ENCODE results near the gene ABT1.

ABT1 gene

GRCh38 chr6:26594730-26595632 lies 1.8 kb upstream of the ABT1 start:
- peak overlapping the region; percentile 82 for H3K27ac ChIP-seq (ENCODE audit: low read depth, low read length)
- H3K9ac ChIP-seq (ENCODE audit: low read depth, low read length) = no peak overlapping the region
- H3K27me3 ChIP-seq (ENCODE audit: control insufficient read depth, insufficient read depth, low read length) = no peaks in the 10 kb centered on the region
- peaks cover 18% of the 10 kb centered on the region for H3K36me3 ChIP-seq (ENCODE audit: control insufficient read depth, insufficient read depth, low read length)
- H3K9me3 ChIP-seq (ENCODE audit: control insufficient read depth, insufficient read depth, low read length) = no peaks in the 10 kb centered on the region
- peaks cover 4% of the 10 kb centered on the region; the same call in 1 of the 2 replicates for H3K4me1 ChIP-seq (ENCODE audit: control insufficient read depth, insufficient read depth, low read length)
- H3K4me3 ChIP-seq (ENCODE audit: low read depth, low read length) = peak overlapping the region; percentile 93

DNA sequence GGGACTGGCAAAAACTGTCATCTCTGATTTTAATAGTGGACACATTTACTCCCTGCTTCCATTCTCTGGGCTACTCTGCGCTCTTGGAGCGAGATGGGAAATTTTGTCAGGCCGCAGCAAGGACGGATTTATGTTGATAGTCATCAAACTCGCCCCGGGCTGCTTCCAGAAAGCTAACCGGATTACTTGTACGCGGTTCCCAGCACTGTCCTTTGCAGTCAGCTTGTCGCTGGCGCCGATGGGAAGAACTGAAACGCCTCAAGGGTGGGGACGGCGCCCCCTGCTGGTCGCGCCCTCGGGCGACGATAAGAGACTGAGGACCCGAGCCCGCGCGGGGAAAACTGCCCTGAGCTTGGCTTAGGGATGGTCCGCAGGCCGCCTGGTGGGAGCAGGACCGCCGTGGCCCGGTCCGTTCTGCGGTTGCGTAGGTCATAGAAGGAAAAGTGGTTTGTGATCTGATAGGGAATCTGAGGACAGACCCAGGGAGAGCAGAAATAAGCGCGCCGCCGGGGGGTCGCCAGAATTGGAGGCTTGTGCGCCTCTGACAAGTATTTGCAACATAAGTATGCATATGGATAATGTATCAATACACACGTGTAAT lies 984 bp upstream of the ABT1 start:
- Histone ChIP-seq H3K9ac (ENCODE audit: low read depth, low read length) (no peak overlapping the region), H3K36me3 (ENCODE audit: control insufficient read depth, insufficient read depth, low read length) (peaks cover 21% of the 10 kb centered on the region), H3K27me3 (ENCODE audit: control insufficient read depth, insufficient read depth, low read length) (no peaks in the 10 kb centered on the region), H3K27ac (ENCODE audit: low read depth, low read length) (peak overlapping the region; percentile 82), H3K4me3 (ENCODE audit: low read depth, low read length) (peak overlapping the region; percentile 93), H3K4me1 (ENCODE audit: control insufficient read depth, insufficient read depth, low read length) (peaks cover 4% of the 10 kb centered on the region; the same call in 1 of the 2 replicates), H3K9me3 (ENCODE audit: control insufficient read depth, insufficient read depth, low read length) (no peaks in the 10 kb centered on the region)

GRCh38 chr6:26597389-26597766 lies 625 bp downstream of the ABT1 start:
- H3K4me3 ChIP-seq (ENCODE audit: low read depth, low read length) = peak overlapping the region; percentile 93
- H3K9ac ChIP-seq (ENCODE audit: low read depth, low read length) = peak overlapping the region; percentile 74
- peaks cover 4% of the 10 kb centered on the region; the same call in 1 of the 2 replicates for H3K4me1 ChIP-seq (ENCODE audit: control insufficient read depth, insufficient read depth, low read length)
- no peaks in the 10 kb centered on the region for H3K9me3 ChIP-seq (ENCODE audit: control insufficient read depth, insufficient read depth, low read length)
- H3K36me3 ChIP-seq (ENCODE audit: control insufficient read depth, insufficient read depth, low read length) = peaks cover 21% of the 10 kb centered on the region
- H3K27ac ChIP-seq (ENCODE audit: low read depth, low read length) = peak overlapping the region; percentile 63
- H3K27me3 ChIP-seq (ENCODE audit: control insufficient read depth, insufficient read depth, low read length) = no peaks in the 10 kb centered on the region

- Histone ChIP-seq H3K4me3 (ENCODE audit: low read depth, low read length) (peak overlapping the region; percentile 93), H3K9ac (ENCODE audit: low read depth, low read length) (no peak overlapping the region), H3K27ac (ENCODE audit: low read depth, low read length) (no peak overlapping the region)
These were observed 1.1 kb downstream of the ABT1 start for GRCh38 chr6:26597821-26598220.

GRCh38 chr6:26598267-26598666 lies 1.5 kb downstream of the ABT1 start:
- no peak overlapping the region for H3K9ac ChIP-seq (ENCODE audit: low read depth, low read length)

More at GRCh38 chr6:26597821-26598220, 1.1 kb downstream of the ABT1 start:
- no peaks in the 10 kb centered on the region for H3K9me3 ChIP-seq (ENCODE audit: control insufficient read depth, insufficient read depth, low read length)
- H3K4me1 ChIP-seq (ENCODE audit: control insufficient read depth, insufficient read depth, low read length) = peaks cover 4% of the 10 kb centered on the region; the same call in 1 of the 2 replicates
- no peaks in the 10 kb centered on the region for H3K27me3 ChIP-seq (ENCODE audit: control insufficient read depth, insufficient read depth, low read length)
- H3K36me3 ChIP-seq (ENCODE audit: control insufficient read depth, insufficient read depth, low read length) = peaks cover 21% of the 10 kb centered on the region

GRCh38 chr6:26599134-26599533 lies 2.4 kb downstream of the ABT1 start:
- Histone ChIP-seq H3K27me3 (ENCODE audit: control insufficient read depth, insufficient read depth, low read length) (no peaks in the 10 kb centered on the region), H3K4me1 (ENCODE audit: control insufficient read depth, insufficient read depth, low read length) (peaks cover 4% of the 10 kb centered on the region; the same call in 1 of the 2 replicates), H3K4me3 (ENCODE audit: low read depth, low read length) (no peak overlapping the region), H3K9me3 (ENCODE audit: control insufficient read depth, insufficient read depth, low read length) (no peaks in the 10 kb centered on the region), H3K36me3 (ENCODE audit: control insufficient read depth, insufficient read depth, low read length) (peaks cover 21% of the 10 kb centered on the region), H3K27ac (ENCODE audit: low read depth, low read length) (no peak overlapping the region), H3K9ac (ENCODE audit: low read depth, low read length) (no peak overlapping the region)

More at GRCh38 chr6:26598267-26598666, 1.5 kb downstream of the ABT1 start:
- Histone ChIP-seq H3K27ac (ENCODE audit: low read depth, low read length) (no peak overlapping the region), H3K4me3 (ENCODE audit: low read depth, low read length) (no peak overlapping the region; the same call in 1 of the 2 replicates), H3K27me3 (ENCODE audit: control insufficient read depth, insufficient read depth, low read length) (no peaks in the 10 kb centered on the region), H3K36me3 (ENCODE audit: control insufficient read depth, insufficient read depth, low read length) (peaks cover 21% of the 10 kb centered on the region), H3K4me1 (ENCODE audit: control insufficient read depth, insufficient read depth, low read length) (peaks cover 4% of the 10 kb centered on the region; the same call in 1 of the 2 replicates), H3K9me3 (ENCODE audit: control insufficient read depth, insufficient read depth, low read length) (no peaks in the 10 kb centered on the region)

DNA sequence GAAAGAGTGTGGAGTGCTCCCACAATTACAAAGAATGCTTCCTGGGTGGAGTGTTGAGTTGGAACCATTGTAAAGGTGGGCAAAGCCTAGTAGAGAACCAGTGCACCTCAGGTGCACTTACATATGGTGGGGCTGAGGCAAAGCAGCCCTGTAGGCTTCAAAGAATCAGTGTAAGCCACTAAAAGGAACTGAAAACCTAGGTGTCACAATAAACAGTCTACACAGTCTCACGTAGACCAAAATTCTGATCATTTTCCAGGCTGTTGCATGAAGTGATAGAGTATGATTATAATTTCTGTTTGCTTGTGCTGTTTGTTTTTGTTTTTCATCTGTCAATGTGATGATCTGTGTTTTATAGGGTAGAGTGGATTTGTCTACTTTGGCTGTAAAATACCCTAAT lies 2.8 kb downstream of the ABT1 start:
- peaks cover 21% of the 10 kb centered on the region for H3K36me3 ChIP-seq (ENCODE audit: control insufficient read depth, insufficient read depth, low read length)
- no peak overlapping the region for H3K4me3 ChIP-seq (ENCODE audit: low read depth, low read length)
- H3K9ac ChIP-seq (ENCODE audit: low read depth, low read length) = no peak overlapping the region
- H3K27me3 ChIP-seq (ENCODE audit: control insufficient read depth, insufficient read depth, low read length) = no peaks in the 10 kb centered on the region
- H3K27ac ChIP-seq (ENCODE audit: low read depth, low read length) = no peak overlapping the region
- H3K9me3 ChIP-seq (ENCODE audit: control insufficient read depth, insufficient read depth, low read length) = no peaks in the 10 kb centered on the region
- H3K4me1 ChIP-seq (ENCODE audit: control insufficient read depth, insufficient read depth, low read length) = peaks cover 4% of the 10 kb centered on the region; the same call in 1 of the 2 replicates

GRCh38 chr6:26600759-26601158 lies 4.0 kb downstream of the ABT1 start:
- Histone ChIP-seq H3K36me3 (ENCODE audit: control insufficient read depth, insufficient read depth, low read length) (peaks cover 21% of the 10 kb centered on the region), H3K4me3 (ENCODE audit: low read depth, low read length) (no peak overlapping the region), H3K9ac (ENCODE audit: low read depth, low read length) (no peak overlapping the region), H3K4me1 (ENCODE audit: control insufficient read depth, insufficient read depth, low read length) (no peaks in the 10 kb centered on the region), H3K27me3 (ENCODE audit: control insufficient read depth, insufficient read depth, low read length) (no peaks in the 10 kb centered on the region), H3K9me3 (ENCODE audit: control insufficient read depth, insufficient read depth, low read length) (no peaks in the 10 kb centered on the region), H3K27ac (ENCODE audit: low read depth, low read length) (no peak overlapping the region)

DNA sequence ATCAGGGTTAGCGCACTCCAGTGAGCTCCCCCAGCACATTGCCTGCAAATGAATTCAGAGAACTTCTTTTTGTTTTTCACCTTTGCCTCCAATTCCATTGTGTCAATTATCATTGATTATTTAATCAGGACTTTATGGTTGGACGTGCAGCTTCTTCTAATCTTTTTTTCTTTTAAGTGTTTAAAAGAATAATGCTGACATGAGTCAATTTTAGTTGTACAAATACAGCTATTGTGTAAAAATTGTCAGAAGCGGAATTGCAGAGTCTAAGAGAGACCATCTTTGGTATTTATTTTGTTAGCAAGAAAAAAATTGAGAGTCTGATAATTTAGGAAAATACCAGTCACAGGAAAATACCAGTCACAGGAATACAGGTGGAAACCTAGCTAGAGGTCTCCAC lies 5.5 kb downstream of the ABT1 start:
- no peaks in the 10 kb centered on the region for H3K27me3 ChIP-seq (ENCODE audit: control insufficient read depth, insufficient read depth, low read length)
- H3K4me1 ChIP-seq (ENCODE audit: control insufficient read depth, insufficient read depth, low read length) = no peaks in the 10 kb centered on the region
- H3K9ac ChIP-seq (ENCODE audit: low read depth, low read length) = no peak overlapping the region
- no peak overlapping the region for H3K4me3 ChIP-seq (ENCODE audit: low read depth, low read length)
- H3K9me3 ChIP-seq (ENCODE audit: control insufficient read depth, insufficient read depth, low read length) = no peaks in the 10 kb centered on the region
- peaks cover 21% of the 10 kb centered on the region for H3K36me3 ChIP-seq (ENCODE audit: control insufficient read depth, insufficient read depth, low read length)
- H3K27ac ChIP-seq (ENCODE audit: low read depth, low read length) = no peak overlapping the region

DNA sequence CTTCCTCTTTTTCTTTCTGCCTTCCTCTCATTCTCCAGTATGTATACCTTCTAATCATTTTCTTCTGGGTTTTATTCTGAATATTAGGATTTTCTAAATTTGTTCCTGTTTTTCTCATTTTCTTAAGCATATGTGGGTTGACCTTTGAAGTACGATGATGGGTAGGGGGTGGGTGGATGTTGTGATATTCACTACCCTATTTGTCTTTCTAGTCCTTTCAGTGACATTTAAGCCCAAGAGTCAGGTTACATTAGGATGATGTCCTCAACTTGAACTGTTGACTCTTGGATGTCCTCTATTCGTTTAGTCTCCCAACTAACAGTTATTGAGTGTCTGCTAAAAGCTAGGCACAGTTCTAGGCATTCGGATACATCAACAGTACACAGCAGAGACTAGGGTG lies 7.3 kb downstream of the ABT1 start:
- Histone ChIP-seq H3K4me3 (ENCODE audit: low read depth, low read length) (no peak overlapping the region), H3K9me3 (ENCODE audit: control insufficient read depth, insufficient read depth, low read length) (no peaks in the 10 kb centered on the region), H3K36me3 (ENCODE audit: control insufficient read depth, insufficient read depth, low read length) (peaks cover 11% of the 10 kb centered on the region), H3K27ac (ENCODE audit: low read depth, low read length) (no peak overlapping the region), H3K27me3 (ENCODE audit: control insufficient read depth, insufficient read depth, low read length) (no peaks in the 10 kb centered on the region), H3K4me1 (ENCODE audit: control insufficient read depth, insufficient read depth, low read length) (no peaks in the 10 kb centered on the region), H3K9ac (ENCODE audit: low read depth, low read length) (no peak overlapping the region)

DNA sequence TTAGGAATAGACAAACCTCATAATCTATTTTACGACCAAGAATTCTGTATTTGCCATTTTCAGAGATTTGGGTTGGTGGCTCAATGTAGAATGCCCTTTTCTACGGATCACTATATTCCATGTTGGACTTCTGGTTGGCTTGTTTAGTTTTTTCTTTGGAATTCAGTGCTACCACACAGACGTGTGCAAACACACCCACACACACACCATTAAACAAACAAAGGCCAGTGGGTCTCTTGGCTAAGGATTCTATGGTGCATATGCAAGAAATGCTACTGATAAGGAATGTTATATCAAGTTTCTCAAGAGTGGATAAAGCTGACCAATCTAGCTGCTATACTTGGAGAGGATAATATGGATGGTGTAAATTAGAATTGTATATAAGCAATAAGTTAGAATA lies 8.0 kb downstream of the ABT1 start:
- no peak overlapping the region for H3K27ac ChIP-seq (ENCODE audit: low read depth, low read length)
- H3K4me1 ChIP-seq (ENCODE audit: control insufficient read depth, insufficient read depth, low read length) = no peaks in the 10 kb centered on the region
- H3K36me3 ChIP-seq (ENCODE audit: control insufficient read depth, insufficient read depth, low read length) = peaks cover 5% of the 10 kb centered on the region
- H3K27me3 ChIP-seq (ENCODE audit: control insufficient read depth, insufficient read depth, low read length) = no peaks in the 10 kb centered on the region
- H3K9ac ChIP-seq (ENCODE audit: low read depth, low read length) = no peak overlapping the region
- no peak overlapping the region for H3K4me3 ChIP-seq (ENCODE audit: low read depth, low read length)
- no peaks in the 10 kb centered on the region for H3K9me3 ChIP-seq (ENCODE audit: control insufficient read depth, insufficient read depth, low read length)
